ENCODE measurements around the gene MDM1.

The MDM1 gene

DNA sequence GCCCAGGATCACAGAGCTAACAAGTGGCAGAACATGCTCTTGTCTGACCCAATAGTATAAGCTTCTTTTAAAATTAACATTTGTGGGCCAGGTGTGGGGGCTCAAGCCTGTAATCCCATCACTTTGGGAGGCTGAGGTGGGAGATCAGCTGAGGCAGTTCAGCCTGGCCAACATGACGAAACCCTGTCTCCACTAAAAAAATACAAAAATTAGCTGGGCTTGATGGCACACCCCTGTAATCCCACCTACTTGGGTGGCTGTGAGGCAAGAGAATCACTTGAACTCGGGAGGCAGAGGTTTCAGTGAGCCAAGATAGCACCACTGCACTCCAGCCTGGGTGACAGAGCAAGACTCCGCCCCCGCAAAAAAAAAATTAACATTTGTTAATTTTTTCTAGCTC lies 45.8 kb downstream of the MDM1 start:
- no peak overlapping the region for H3K4me3 ChIP-seq (ENCODE audit: low read depth, low read length)
- DNase-seq (ENCODE audit: low read depth) = no peak

DNA sequence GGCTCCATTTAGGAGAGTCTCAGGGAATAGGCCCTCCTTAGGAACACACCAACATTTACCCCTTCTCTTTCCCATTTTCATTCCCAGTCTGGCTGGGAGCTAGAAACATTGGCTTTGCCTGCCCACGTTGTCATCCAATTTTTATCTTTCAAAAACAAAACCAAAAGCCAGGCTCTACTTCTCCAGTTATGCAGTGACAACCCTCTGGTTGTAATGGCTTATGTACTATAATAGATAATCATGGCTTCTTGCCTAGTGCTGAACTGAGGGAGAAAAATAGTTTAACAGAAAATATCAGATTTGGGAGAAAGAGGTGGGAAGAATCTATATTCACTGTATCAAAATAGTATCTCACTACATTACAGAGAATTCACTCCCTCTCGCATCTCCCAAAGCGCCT lies 46.6 kb downstream of the MDM1 start:
- H3K4me3 ChIP-seq (ENCODE audit: low read depth, low read length) = no peak overlapping the region
- DNase-seq (ENCODE audit: low read depth) = no peak

DNA sequence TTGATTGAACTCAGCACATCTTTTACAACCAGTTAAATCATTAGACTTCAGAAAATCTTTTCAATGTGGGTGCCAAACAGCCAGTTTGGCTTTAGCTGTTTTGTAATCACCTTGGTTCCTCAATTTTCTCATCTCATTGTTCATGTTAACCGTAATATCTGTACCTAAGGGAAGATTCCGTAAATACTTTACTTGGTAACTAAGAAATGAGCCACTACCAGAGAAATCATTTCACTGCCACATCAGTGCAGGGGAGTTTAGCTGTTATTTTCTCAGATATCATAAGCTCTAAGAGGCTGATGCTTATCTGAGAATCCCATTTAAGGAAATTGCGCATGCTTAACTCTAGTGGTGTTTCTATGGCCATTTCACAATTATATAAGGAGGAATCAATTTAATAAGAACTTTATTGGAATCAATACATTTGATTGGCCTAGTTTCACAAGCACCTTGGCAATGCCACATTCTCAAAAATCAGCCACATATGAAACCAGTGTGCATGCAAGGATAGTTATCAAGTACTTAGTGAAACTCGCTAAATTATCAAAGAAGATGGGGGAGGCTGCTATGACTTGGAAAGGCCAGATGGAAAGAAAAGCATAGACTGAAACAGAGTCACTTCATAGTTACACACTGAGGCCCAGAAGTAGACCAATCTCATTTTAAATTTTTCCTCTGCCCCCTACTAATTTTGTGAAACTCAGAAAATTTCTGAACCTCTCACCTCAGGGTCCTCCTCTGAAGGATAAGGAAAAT lies 50.7 kb downstream of the MDM1 start:
- no peak for DNase-seq (ENCODE audit: low read depth)
- H3K4me3 ChIP-seq (ENCODE audit: low read depth, low read length) = no peak overlapping the region

DNA sequence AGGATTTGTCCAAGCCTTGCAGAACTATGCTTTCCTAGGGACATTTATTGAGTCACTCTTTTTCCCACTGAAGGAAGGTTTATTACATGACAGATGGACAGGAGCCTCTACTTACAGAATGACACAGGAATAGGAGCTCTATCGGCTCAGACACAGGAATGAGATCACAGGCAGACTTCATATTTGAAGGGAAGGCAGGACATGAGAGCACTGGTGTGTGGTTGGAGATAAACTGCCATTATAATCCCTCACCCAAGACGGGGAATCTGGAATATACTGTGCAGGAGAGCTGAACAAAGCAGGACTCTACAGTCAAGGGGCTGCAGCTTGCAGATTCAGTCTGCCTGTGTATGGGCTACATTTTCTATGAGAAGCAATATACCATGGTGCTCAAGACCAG lies 51.9 kb downstream of the MDM1 start:
- no peak overlapping the region for H3K4me3 ChIP-seq (ENCODE audit: low read depth, low read length)
- DNase-seq (ENCODE audit: low read depth) = no peak

DNA sequence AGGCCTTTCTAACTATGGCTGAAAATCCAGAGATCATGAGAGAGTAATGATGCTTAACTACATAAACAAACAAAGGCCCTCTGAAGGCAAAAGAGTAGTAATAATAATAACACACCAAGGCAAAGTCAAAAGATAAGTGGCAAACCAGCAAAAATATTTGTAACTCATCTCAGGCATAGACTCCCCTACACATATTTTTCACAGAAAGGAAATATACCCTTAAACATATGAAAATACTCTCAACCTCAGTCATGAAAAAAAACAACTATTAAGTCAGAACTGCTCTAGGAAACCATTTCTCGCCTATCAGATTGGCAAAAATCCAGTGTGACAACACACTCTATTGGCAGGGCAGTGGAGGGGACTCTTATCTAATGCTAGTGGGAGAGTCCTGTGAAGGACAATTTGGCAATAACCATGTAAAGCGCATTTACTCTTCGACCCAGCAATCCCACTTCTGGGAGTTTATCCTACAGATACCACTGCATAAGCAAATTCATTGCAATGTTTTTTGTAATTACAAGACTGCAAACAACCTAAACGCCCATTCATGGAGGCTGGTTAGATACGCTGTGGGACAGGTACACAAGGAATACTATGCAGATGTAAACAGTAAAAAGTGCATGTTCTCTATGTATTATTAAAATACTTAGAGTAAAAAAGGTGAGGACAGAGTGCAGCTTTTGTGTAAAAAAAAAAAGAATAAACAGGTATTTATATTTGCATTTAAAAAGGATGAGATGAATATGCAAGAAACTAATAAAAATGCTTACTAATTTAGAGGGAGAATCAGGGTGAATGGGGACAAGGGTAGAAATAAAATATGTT lies 52.7 kb downstream of the MDM1 start:
- DNase-seq (ENCODE audit: low read depth) = no peak
- H3K4me3 ChIP-seq (ENCODE audit: low read depth, low read length) = no peak overlapping the region

DNA sequence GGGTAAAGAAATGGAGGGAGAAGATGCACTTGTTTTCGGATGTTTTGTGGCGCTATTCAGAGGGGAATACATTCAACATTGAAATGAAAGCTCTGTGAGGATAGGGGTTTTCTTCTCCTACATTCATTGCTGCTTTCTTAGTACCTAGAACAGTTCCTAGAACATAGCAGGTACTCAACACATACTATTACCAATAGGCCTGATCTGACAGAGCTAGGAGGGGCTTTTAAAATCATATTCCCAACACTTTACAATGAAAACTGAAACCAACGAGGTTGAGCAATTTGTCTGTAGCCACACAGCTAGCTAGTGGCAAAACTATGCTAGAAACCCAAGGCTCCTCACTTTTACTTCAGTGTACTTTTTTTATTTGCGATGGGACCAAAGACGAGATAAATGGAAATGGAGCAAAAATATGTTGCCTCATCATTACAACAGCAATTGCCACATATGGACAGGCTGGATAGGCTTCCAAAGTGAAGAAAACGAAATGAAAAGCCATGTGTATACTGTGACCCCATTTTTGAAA lies 55.7 kb downstream of the MDM1 start:
- DNase-seq (ENCODE audit: low read depth) = peak; percentile 8
- no peak overlapping the region for H3K4me3 ChIP-seq (ENCODE audit: low read depth, low read length)

DNA sequence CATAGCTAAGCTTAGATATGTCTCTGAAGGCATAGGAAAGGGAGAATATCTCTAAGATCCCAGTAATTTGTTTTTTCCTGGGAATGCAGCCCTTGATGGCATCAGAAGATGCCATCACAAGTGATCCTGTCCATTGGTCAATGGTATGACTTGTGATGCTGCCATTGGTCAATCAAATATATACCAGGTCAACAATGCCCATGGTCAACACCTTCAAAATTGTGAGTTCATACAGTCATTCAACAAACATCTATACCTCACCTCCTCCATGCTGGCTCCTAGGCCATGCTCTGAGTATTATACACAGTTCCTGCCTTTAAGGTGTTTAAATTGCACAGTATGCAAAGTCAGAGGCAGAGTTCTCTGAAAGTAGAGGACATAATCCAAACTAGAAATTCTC lies 59.4 kb downstream of the MDM1 start:
- H3K4me3 ChIP-seq (ENCODE audit: low read depth, low read length) = no peak overlapping the region
- DNase-seq (ENCODE audit: low read depth) = no peak

DNA sequence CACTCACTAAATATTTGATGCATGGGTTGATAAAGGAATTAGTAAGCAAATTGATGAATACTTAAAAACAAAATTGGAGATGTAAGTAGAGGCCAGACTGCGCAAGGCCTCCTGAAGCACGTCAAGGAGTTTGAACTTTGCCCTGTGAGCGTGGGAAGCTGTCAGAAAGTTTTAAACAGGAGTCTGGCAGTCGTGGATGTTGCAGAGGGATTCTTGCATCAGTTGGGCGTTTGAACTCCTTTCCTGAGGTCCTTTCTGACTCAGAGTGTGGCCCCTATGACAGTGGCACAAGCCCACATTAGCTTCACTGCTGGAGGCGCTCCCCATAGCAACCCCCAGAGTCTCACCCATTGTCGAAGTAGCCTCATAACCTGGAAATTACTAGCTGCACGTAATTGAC lies 60.8 kb downstream of the MDM1 start:
- no peak overlapping the region for H3K4me3 ChIP-seq (ENCODE audit: low read depth, low read length)

DNA sequence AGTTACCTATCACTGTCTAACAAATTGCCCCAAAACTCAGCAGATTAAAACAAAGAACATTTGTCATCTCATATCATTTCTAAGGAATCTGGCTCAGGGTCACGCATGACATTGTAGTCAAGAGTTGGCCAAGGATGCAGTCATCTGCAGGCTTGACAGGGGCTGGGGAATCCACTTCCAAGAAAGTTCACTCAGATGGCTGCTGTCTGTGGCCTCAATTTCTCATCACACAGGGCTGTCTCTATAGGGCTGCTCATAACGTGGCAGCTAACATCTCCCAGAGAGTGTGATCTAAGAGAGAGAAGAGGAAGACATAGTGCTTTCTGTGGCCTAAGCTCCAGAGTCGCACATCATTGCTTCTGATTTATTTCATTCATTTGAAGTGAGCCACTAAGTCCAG lies 61.8 kb downstream of the MDM1 start:
- no peak overlapping the region for H3K4me3 ChIP-seq (ENCODE audit: low read depth, low read length)
- no peak for DNase-seq (ENCODE audit: low read depth)

More for the DNA sequence above, 60.8 kb downstream of the MDM1 start:
- peak; percentile 85 for DNase-seq (ENCODE audit: low read depth)

DNA sequence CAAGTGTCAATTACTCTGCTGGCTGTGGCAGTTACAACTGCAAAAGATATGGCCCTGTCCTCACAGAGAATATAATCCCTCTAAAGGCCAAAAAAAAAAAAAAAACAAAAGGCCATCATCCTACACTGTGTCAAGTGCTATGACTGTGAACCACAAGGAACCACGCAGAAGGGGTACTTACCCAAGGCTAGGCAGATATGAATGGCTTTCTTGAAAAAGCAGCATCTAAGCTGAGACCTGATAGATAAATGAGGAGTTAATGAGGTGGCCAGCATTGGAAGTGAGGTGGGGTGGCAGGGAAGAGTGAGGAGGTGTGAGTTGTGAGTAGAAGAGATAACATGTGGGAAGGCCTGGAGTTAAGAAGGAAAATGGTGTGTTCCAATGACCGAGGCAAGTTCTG lies 62.4 kb downstream of the MDM1 start:
- DNase-seq (ENCODE audit: low read depth) = no peak
- no peak overlapping the region for H3K4me3 ChIP-seq (ENCODE audit: low read depth, low read length)

DNA sequence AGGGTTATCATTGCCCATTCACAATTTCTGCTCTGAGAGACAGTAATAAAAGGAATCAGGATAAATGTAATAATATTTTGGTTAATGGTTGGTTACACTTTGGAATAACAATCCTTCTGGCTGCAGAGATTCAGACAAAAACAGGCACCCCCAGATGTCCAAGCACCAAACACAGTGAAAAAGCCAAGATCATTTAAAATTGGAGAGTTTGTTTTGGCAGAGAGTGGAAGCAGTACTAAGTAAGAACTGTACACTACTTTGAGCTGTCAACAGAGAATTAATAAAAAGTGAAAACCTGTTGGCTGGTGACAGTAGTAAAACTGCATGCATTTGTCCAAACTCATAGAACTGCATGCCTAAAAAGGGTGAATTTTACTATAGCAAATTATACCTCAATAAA lies 63.2 kb downstream of the MDM1 start:
- no peak overlapping the region for H3K4me3 ChIP-seq (ENCODE audit: low read depth, low read length)
- DNase-seq (ENCODE audit: low read depth) = no peak

DNA sequence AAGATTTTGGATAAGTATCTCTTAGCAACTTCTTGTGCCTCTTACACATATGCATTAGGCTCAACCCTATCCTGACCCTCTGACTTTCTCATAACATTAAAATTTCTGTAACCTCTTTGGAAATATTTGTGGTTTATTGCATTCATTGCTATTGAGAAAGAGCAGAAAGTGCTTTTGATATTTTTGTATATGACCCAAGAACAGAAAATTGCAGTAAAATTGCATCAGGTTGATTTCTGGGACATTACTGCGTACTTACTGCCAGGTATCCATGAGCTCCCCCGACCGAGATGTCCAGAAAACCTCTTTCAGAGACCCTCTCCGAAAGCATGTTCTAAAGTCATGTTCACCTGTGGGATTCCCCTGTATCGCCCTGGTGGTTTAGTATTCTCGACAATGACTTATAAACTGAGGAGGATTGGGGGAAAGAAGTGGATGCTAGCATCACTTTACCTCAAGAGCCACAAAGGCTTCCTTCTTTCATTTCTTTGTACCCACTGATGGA lies 64.2 kb downstream of the MDM1 start:
- no peak overlapping the region for H3K4me3 ChIP-seq (ENCODE audit: low read depth, low read length)
- peak; percentile 64 for DNase-seq (ENCODE audit: low read depth)

DNA sequence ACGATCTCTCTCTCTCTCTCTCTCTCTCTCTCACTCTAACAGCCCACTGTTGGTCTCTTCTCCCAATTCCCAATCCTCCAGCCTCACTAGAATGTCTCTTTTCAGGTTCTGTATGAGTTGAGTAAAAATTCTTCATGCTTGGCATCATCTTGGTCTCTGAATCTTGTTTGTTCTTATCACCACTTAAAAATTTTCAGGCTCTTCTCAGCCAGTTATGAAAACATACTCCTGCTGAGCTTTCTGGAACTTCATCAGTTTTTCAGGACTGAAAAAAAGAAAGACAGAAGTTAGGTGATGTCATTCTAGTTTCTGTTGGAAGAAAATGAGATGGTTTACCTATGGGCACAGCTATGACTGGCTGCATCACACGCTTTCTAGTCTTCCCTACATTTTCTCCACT lies 67.3 kb downstream of the MDM1 start:
- H3K4me3 ChIP-seq (ENCODE audit: low read depth, low read length) = no peak overlapping the region

DNA sequence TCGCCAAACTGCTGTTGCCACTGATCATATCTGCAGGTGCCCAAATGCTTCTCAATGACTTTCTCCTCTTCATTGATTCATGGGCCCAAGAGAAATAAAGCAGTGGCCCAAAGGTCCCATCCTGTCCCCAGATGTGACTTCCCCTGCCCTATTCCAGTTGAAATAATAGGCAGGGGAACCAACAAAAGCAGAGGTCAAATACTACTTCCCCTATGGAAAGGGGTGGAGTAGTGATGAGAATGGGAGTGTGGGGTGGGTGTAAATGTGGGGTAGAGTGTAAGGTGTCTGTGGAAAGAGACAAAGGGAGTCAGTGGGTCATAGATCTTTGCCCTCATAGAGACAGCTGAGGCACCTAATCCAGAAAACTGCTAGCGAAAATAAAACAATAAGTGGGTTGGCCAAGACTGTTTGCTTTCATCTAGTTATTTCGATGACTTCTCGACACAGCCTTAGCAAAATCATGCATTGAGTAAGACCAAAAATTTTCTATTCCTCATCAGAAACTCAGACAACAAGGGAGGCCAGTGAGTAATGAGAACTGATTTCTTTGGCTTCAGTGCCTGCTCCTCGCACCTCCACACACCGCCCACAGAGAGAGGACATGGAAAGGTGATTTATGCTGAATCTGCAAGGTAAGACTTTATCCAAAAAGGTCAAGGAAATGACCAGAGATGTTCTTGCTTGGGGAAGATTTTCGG lies 67.9 kb downstream of the MDM1 start:
- no peak overlapping the region for H3K4me3 ChIP-seq (ENCODE audit: low read depth, low read length)
- no peak for DNase-seq (ENCODE audit: low read depth)

More for the DNA sequence above, 67.3 kb downstream of the MDM1 start:
- peak; percentile 47 for DNase-seq (ENCODE audit: low read depth)

DNA sequence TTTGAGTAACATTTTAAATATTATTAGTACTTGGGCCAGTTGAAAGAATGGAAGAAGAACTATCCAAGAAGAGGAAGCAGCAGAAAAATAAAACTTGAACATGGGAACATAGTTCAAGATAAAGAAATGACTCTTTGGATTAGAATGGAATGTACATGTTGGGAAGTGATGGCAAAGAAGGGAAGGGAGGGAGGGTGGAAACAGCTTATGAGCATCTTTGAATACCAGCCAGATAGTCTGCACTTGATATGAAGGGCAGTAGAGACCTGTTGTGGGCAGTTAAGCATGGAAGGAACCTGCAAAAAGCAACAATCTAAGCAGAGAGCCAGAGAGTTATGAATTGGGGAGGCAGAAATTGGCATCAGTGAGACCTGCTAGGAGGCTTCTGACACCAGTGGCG lies 68.8 kb downstream of the MDM1 start:
- DNase-seq (ENCODE audit: low read depth) = no peak

DNA sequence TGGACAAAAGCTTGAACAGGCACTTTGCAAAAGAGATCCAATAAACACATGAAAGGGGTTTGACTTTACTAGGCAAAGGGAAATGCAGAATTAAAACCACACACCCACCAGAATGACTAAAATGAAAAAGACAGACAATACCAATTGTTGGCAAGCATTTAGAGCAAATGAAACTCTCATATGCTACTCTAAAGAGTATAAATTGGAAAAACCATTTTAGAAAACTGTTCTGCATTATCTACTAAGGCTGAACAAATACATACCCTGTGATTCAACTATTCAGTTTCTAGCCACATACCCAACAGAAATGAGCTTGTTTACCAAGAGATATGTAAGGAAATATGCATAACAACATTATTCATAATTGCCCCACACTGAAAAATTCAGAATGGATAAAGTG lies 70.3 kb downstream of the MDM1 start:
- no peak overlapping the region for H3K4me3 ChIP-seq (ENCODE audit: low read depth, low read length)
- no peak for DNase-seq (ENCODE audit: low read depth)

More for the DNA sequence above, 68.8 kb downstream of the MDM1 start:
- no peak overlapping the region for H3K4me3 ChIP-seq (ENCODE audit: low read depth, low read length)

DNA sequence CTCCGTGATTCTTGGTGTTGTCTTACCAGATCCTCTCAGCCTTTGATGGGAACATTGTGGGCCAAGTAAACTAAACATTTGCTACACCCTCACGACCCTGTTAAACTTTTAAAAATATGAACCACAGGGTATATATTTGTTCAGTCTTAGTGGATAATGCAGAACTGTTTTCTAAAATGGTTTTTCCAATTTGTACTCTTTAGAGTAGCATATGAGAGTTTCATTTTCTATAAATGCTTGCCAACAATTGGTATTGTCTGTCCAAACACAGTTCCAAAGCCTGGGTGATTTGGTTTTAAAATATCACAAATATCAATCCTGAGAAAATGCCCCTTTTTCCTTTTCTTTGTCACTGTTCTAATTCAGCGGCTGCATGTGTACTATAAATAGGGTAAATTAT lies 72.0 kb downstream of the MDM1 start:
- no peak overlapping the region for H3K4me3 ChIP-seq (ENCODE audit: low read depth, low read length)
- no peak for DNase-seq (ENCODE audit: low read depth)

DNA sequence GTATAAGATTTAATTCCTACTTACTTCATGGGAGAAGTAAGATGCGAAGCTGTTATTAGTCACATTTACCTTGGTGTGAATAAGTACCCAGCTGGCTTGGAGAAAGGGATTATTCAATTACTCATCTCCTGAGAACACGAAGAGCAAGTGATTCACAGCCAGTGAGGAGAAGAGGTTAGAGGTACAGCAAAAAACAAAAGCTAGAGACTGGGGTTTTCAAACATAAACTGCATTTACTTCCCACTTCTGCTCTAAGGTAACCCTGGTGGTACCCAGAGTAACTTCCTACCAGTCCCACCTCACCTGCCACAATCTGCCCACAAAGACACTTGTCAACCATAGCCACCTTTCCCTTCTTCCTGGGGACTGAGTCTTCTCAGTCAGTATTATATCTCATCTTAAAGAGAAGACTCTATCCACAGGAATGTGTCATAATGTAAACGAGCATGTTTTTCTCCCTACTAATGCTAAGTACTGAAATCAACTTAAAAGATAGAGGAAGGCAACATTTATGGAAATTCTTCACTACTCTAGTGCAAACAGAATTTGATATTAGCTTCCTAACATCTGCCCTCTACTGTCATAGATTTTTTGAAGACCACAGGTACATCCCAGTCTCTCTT lies 72.7 kb downstream of the MDM1 start:
- no peak overlapping the region for H3K4me3 ChIP-seq (ENCODE audit: low read depth, low read length)
- peak; percentile 70 for DNase-seq (ENCODE audit: low read depth)

DNA sequence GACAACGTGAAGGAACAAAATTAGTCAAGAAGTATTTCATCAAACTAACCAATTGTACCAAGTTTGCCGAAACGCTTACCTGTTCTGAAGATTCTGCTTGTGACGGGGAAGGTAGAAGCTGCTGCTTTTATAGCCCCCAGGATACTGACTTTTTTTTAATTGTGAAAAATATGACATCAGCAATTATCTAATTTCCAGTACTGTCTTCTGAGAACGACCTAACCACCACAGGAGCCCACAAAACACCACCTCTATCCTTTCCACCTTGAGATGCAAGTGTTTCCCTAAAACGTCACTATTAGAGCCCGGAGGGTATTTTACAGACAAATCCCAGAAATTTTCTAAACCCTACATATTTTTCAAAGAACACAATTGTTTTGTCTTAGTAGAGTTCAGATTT lies 78.7 kb downstream of the MDM1 start, which contains the start of gene IL22:
TSS of gene IL22 (minus strand) at position 101 of the 400 bp plus-strand sequence. CDS start 156 bp downstream, outside the sequence.
- H3K4me3 ChIP-seq (ENCODE audit: low read depth, low read length) = no peak within 1 kb of the TSS
- no peak for DNase-seq (ENCODE audit: low read depth)
